Naive thymus-derived CD4-positive, alpha-beta T cell (primary cell): ENCODE measurements around the gene MAML2. TPM values are rescaled to one million over a fixed set of nuclear protein-coding genes. Genes with fewer than 3 reads are reported as not detected.

Source experiments
- ATAC-seq: fragments of 150-1000 bp; cut with Tn5 transposase; 2 replicates; pipeline ENCODE4 v1.10.0; 2021; ENCODE audit warnings: mild to moderate bottlenecking, moderate library complexity
- CTCF ChIA-PET: fragments of 350-600 bp; sonication (Branson Sonifier 250); formaldehyde crosslinking; loops from one replicate; lab custom pipeline; 2021; ENCODE audit warnings: antibody characterized with exemption; lab: Charles Lee
- POLR2A ChIA-PET: fragments of 350-600 bp; sonication (Branson Sonifier 250); formaldehyde crosslinking; loops from one replicate; lab custom pipeline; 2021; ENCODE audit warnings: antibody characterized with exemption, inconsistent platforms; lab: Charles Lee
- DNase-seq, 9 donors: peaks; one replicate each; pipeline versions ENCODE4 v3.0.0 to v3.0.0-alpha.2; 2020 to 2022; ENCODE audit warnings: mixed read lengths in 1 of 9
- H3K27ac ChIP-seq: one replicate; pipeline ENCODE4 v1.7.0; 2013; ENCODE audit warnings: mild to moderate bottlenecking, low read depth, low read length, moderate library complexity
- H3K27me3 ChIP-seq, 2 donors: one replicate each; pipeline ENCODE4 v1.7.0; 2013; ENCODE audit warnings: low read length in 2 of 2, mild to moderate bottlenecking in 2 of 2, moderate library complexity in 2 of 2; ENCODE audit not compliant: control insufficient read depth in 2 of 2, insufficient read depth in 2 of 2
- H3K36me3 ChIP-seq, 3 experiments: 1 replicate in 2 of 3; 2 replicates in 1 of 3; pipeline ENCODE4 v1.7.0; 2013; ENCODE audit warnings: low read length in 3 of 3, mild to moderate bottlenecking in 3 of 3, moderate library complexity in 1 of 3; ENCODE audit not compliant: insufficient read depth in 3 of 3, control insufficient read depth in 2 of 3
- H3K4me1 ChIP-seq, 2 donors: one replicate each; pipeline ENCODE4 v1.7.0; 2013; ENCODE audit warnings: low read length in 2 of 2, mild to moderate bottlenecking in 2 of 2, moderate library complexity in 1 of 2; ENCODE audit not compliant: control insufficient read depth in 2 of 2, insufficient read depth in 2 of 2
- H3K4me3 ChIP-seq: 2 replicates; pipeline ENCODE4 v1.7.0; 2013; ENCODE audit warnings: mild to moderate bottlenecking, low read length
- H3K9me3 ChIP-seq, 3 experiments: 1 replicate in 2 of 3; 2 replicates in 1 of 3; pipeline ENCODE4 v1.7.0; 2013; ENCODE audit warnings: low read length in 3 of 3; ENCODE audit not compliant: control insufficient read depth in 2 of 3
- H3K27ac Mint-ChIP-seq, 9 donors: one replicate each; pipeline ENCODE4 v1.8.0; 2020 to 2022; ENCODE audit warnings: mixed read lengths in 9 of 9, mild to moderate bottlenecking in 8 of 9, moderate library complexity in 5 of 9, inconsistent platforms in 2 of 9
- H3K27me3 Mint-ChIP-seq, 5 donors: one replicate each; pipeline ENCODE4 v1.8.0; 2021 to 2022; ENCODE audit warnings: mixed read lengths in 5 of 5, mild to moderate bottlenecking in 1 of 5
- H3K36me3 Mint-ChIP-seq, 5 donors: one replicate each; pipeline ENCODE4 v1.8.0; 2020 to 2022; ENCODE audit warnings: mixed read lengths in 5 of 5, mild to moderate bottlenecking in 3 of 5, inconsistent platforms in 1 of 5
- H3K4me1 Mint-ChIP-seq, 7 donors: one replicate each; pipeline ENCODE4 v1.8.0; 2020 to 2022; ENCODE audit warnings: mixed read lengths in 7 of 7, mild to moderate bottlenecking in 3 of 7, inconsistent platforms in 1 of 7
- H3K4me3 Mint-ChIP-seq, 10 donors: one replicate each; pipeline ENCODE4 v1.8.0; 2020 to 2022; ENCODE audit warnings: mild to moderate bottlenecking in 10 of 10, mixed read lengths in 10 of 10, moderate library complexity in 6 of 10, inconsistent platforms in 2 of 10
- H3K9me3 Mint-ChIP-seq, 11 donors: one replicate each; pipeline ENCODE4 v1.8.0; 2020 to 2022; ENCODE audit warnings: mixed read lengths in 11 of 11, mild to moderate bottlenecking in 4 of 11, inconsistent platforms in 1 of 11, moderate library complexity in 1 of 11
- intact Hi-C, 2 donors: fragments of 100-400 bp; cut with micrococcal nuclease; formaldehyde crosslinking; loops; one replicate each; pipeline ENCODE4 v1.15.1; 2023
- polyA plus RNA-seq, 2 donors: library from polyadenylated mRNA; unstranded; fragments of 300-500 nt; fragmentation: Illumina TruSeq; gene quantifications; one replicate each; pipeline ENCODE4 v1.2.3, GENCODE V29; 2021
- total RNA-seq, 6 experiments: library from RNA in 5 of 6; stranded (reverse) in 5 of 6; gene quantifications; 1 replicate in 5 of 6; 2 replicates in 1 of 6; pipeline ENCODE4 v1.2.3 and lab custom pipeline; 2021 to 2026

MAML2 gene
- total and polyA plus RNA-seq, 7 experiments from 2014 or later: 12.6 to 81.3 (median 52.5) TPM

GRCh38 chr11:95976550-95976949 is 366.4 kb downstream of the MAML2 start:
- H3K9me3 ChIP-seq: no peaks in the 10 kb centered on the region
- Mint-ChIP-seq H3K4me1 (peaks cover 0 to 8% (median 0%) of the 10 kb centered on the region in 7 donors), H3K27me3 (no peaks in the 10 kb centered on the region), H3K4me3 (no peak overlapping the region), H3K36me3 (peaks cover 26 to 53% (median 49%) of the 10 kb centered on the region in 5 donors), H3K27ac (peak overlapping the region in 1 of 9 donors; percentile 48), H3K9me3 (peaks cover 0 to 3% (median 0%) of the 10 kb centered on the region in 11 donors)
- ChIA-PET POLR2A (no interaction called here), CTCF (no interaction called here)
- no peak overlapping the region for H3K4me3 ChIP-seq
- H3K27ac ChIP-seq: no peak overlapping the region
- intact Hi-C loops: no loop called here
- peaks cover 6 to 40% (median 16%) of the 10 kb centered on the region in 3 experiments for H3K36me3 ChIP-seq
- ATAC-seq (no peak), DNase-seq (no peak)
- no peaks in the 10 kb centered on the region for H3K4me1 ChIP-seq
- no peaks in the 10 kb centered on the region for H3K27me3 ChIP-seq

GRCh38 chr11:95975343-95975742 is 367.7 kb downstream of the MAML2 start:
- peaks cover 0 to 8% (median 0%) of the 10 kb centered on the region in 7 donors for H3K4me1 Mint-ChIP-seq
- Histone ChIP-seq H3K4me3 (no peak overlapping the region), H3K9me3 (no peaks in the 10 kb centered on the region), H3K4me1 (no peaks in the 10 kb centered on the region), H3K36me3 (peaks cover 6 to 28% (median 14%) of the 10 kb centered on the region in 3 experiments), H3K27me3 (no peaks in the 10 kb centered on the region), H3K27ac (no peak overlapping the region)
- ATAC-seq (no peak), DNase-seq (no peak)
- CTCF ChIA-PET: interaction anchor here (0.9 kb wide), 1 partner anchor 80 kb away, joined by 3 read pairs; no protein-coding TSS in a partner anchor
- POLR2A ChIA-PET: no interaction called here
- no peak overlapping the region for H3K4me3 Mint-ChIP-seq
- no peak overlapping the region for H3K27ac Mint-ChIP-seq
- intact Hi-C loops: no loop called here
- peaks cover 0 to 3% (median 0%) of the 10 kb centered on the region in 11 donors for H3K9me3 Mint-ChIP-seq
- peaks cover 0 to 2% (median 0%) of the 10 kb centered on the region in 5 donors for H3K27me3 Mint-ChIP-seq
- H3K36me3 Mint-ChIP-seq: peaks cover 14 to 41% (median 38%) of the 10 kb centered on the region in 5 donors

- no peak for ATAC-seq
- H3K4me3 Mint-ChIP-seq: peak overlapping the region in 1 of 10 donors; percentile 4
- peaks cover 0 to 8% (median 0%) of the 10 kb centered on the region in 7 donors for H3K4me1 Mint-ChIP-seq
- POLR2A ChIA-PET: no interaction called here
- peaks cover 0 to 20% (median 4%) of the 10 kb centered on the region in 11 donors for H3K9me3 Mint-ChIP-seq
- H3K27ac ChIP-seq: no peak overlapping the region
- H3K27me3 ChIP-seq: no peaks in the 10 kb centered on the region
- H3K9me3 ChIP-seq: no peaks in the 10 kb centered on the region
- intact Hi-C loops: no loop called here
- peaks cover 0 to 16% (median 9%) of the 10 kb centered on the region in 5 donors for H3K36me3 Mint-ChIP-seq
- H3K27me3 Mint-ChIP-seq: peaks cover 0 to 4% (median 0%) of the 10 kb centered on the region in 5 donors
- no peak for DNase-seq
- peak overlapping the region in 3 of 9 donors; percentile 9 to 75 (median 10) for H3K27ac Mint-ChIP-seq
- CTCF ChIA-PET: no interaction called here
- H3K4me1 ChIP-seq: no peaks in the 10 kb centered on the region
- no peaks in the 10 kb centered on the region for H3K36me3 ChIP-seq
- no peak overlapping the region for H3K4me3 ChIP-seq
Measured at GRCh38 chr11:95972060-95972459, 370.9 kb downstream of the MAML2 start.

DNA sequence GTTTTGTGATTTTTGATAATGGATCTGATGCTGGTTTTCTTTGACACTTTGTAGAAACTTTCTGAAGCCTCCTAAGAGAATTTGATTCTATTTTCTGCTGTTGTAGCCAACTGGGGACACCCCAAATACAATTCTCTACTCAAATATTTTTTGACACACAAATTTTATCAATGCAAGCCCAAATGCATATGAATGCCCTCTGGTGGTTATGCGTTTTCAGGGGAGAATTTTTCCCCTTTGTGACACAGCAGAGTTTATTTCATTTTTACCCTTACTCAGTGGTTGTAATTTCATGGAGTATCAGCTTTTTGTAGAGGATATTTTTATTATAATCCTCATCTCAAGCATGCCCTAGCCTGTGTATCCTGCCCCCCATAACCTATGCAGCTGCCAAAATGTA is 374.4 kb downstream of the MAML2 start:
- DNase-seq (no peak), ATAC-seq (no peak)
- Histone ChIP-seq H3K36me3 (no peaks in the 10 kb centered on the region), H3K27me3 (no peaks in the 10 kb centered on the region), H3K4me3 (no peak overlapping the region), H3K27ac (no peak overlapping the region), H3K4me1 (no peaks in the 10 kb centered on the region), H3K9me3 (no peaks in the 10 kb centered on the region)
- ChIA-PET POLR2A (interaction anchor here (0.6 kb wide), 1 partner anchor 31 kb away, joined by 3 read pairs; no protein-coding TSS in a partner anchor), CTCF (interaction anchor here (1.0 kb wide), 1 partner anchor 374 kb away, joined by 5 read pairs; the partner anchor contains the start of gene MAML2)
- H3K4me1 Mint-ChIP-seq: no peaks in the 10 kb centered on the region
- H3K4me3 Mint-ChIP-seq: no peak overlapping the region
- H3K9me3 Mint-ChIP-seq: peaks cover 0 to 21% (median 4%) of the 10 kb centered on the region in 11 donors
- intact Hi-C loops: no loop called here
- H3K27ac Mint-ChIP-seq: peak overlapping the region in 1 of 9 donors; percentile 14
- H3K27me3 Mint-ChIP-seq: peaks cover 0 to 7% (median 0%) of the 10 kb centered on the region in 5 donors
- H3K36me3 Mint-ChIP-seq: peaks cover 0 to 5% (median 0%) of the 10 kb centered on the region in 5 donors

DNA sequence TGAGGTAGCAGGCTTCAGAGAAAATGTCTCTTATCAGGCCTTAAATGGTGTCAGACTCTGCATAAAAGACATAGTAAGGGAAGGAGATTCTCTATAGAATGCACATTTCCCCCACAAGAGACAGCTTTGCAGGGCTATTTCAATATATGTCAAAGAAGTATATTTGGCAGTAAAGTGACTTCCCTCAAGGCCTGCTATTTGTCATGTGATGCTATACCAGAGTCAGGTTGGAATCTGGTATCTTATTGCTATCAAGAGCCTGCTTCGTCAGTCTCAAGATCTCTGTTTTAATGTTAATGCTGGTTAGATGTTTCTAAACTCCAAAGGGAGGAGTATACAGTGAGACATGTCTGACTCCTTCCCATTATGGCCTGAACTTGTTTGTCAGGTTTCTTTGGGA is 378.7 kb downstream of the MAML2 start:
- DNase-seq (no peak), ATAC-seq (no peak)
- Mint-ChIP-seq H3K27ac (no peak overlapping the region), H3K4me3 (no peak overlapping the region), H3K4me1 (no peaks in the 10 kb centered on the region), H3K27me3 (peaks cover 0 to 12% (median 0%) of the 10 kb centered on the region in 5 donors), H3K9me3 (peaks cover 0 to 16% (median 4%) of the 10 kb centered on the region in 11 donors), H3K36me3 (peaks cover 0 to 5% (median 0%) of the 10 kb centered on the region in 5 donors)
- H3K9me3 ChIP-seq: no peaks in the 10 kb centered on the region
- no peaks in the 10 kb centered on the region for H3K27me3 ChIP-seq
- ChIA-PET CTCF (no interaction called here), POLR2A (no interaction called here)
- no peak overlapping the region for H3K4me3 ChIP-seq
- intact Hi-C loops: no loop called here
- H3K4me1 ChIP-seq: no peaks in the 10 kb centered on the region
- H3K36me3 ChIP-seq: no peaks in the 10 kb centered on the region
- H3K27ac ChIP-seq: no peak overlapping the region

- ChIA-PET CTCF (no interaction called here), POLR2A (no interaction called here)
- Histone ChIP-seq H3K36me3 (no peaks in the 10 kb centered on the region), H3K4me1 (no peaks in the 10 kb centered on the region), H3K27me3 (no peaks in the 10 kb centered on the region), H3K27ac (no peak overlapping the region), H3K9me3 (no peaks in the 10 kb centered on the region), H3K4me3 (no peak overlapping the region)
- H3K4me1 Mint-ChIP-seq: no peaks in the 10 kb centered on the region
- H3K27me3 Mint-ChIP-seq: peaks cover 0 to 24% (median 0%) of the 10 kb centered on the region in 5 donors
- H3K9me3 Mint-ChIP-seq: peaks cover 0 to 3% (median 0%) of the 10 kb centered on the region in 11 donors
- no peak overlapping the region for H3K27ac Mint-ChIP-seq
- H3K4me3 Mint-ChIP-seq: no peak overlapping the region
- intact Hi-C loops: no loop called here
- no peak for DNase-seq
- ATAC-seq: no peak
- H3K36me3 Mint-ChIP-seq: peaks cover 0 to 3% (median 0%) of the 10 kb centered on the region in 5 donors
Measured at GRCh38 chr11:95961758-95962157, 381.2 kb downstream of the MAML2 start.

- Histone ChIP-seq H3K27me3 (no peaks in the 10 kb centered on the region), H3K4me1 (no peaks in the 10 kb centered on the region), H3K36me3 (no peaks in the 10 kb centered on the region), H3K9me3 (no peaks in the 10 kb centered on the region), H3K27ac (no peak overlapping the region), H3K4me3 (no peak overlapping the region)
- DNase-seq: no peak
- Mint-ChIP-seq H3K36me3 (peaks cover 5 to 32% (median 12%) of the 10 kb centered on the region in 5 donors), H3K27me3 (peaks cover 0 to 9% (median 0%) of the 10 kb centered on the region in 5 donors), H3K27ac (no peak overlapping the region), H3K9me3 (peaks cover 0 to 26% (median 6%) of the 10 kb centered on the region in 11 donors), H3K4me1 (no peaks in the 10 kb centered on the region), H3K4me3 (no peak overlapping the region)
- no peak for ATAC-seq
- CTCF ChIA-PET: no interaction called here
- POLR2A ChIA-PET: interaction anchor here (0.6 kb wide), 1 partner anchor 17 kb away, joined by 3 read pairs; no protein-coding TSS in a partner anchor
- intact Hi-C loops: no loop called here
Measured at GRCh38 chr11:95950905-95951304, 392.1 kb downstream of the MAML2 start.
